Mononuclear cell (primary cell): ENCODE data around the gene TBL1X. TPM values are rescaled to one million over a fixed set of nuclear protein-coding genes. Genes with fewer than 3 reads are reported as not detected.

Experiments
- H3K27me3 ChIP-seq: 2 replicates; pipeline ENCODE4 v1.6.0; 2011; ENCODE audit warnings: low read length, control low read depth; ENCODE audit not compliant: insufficient read depth
- H3K4me1 ChIP-seq: 2 replicates; pipeline ENCODE4 v1.5.1; 2011; ENCODE audit warnings: mild to moderate bottlenecking, low read length, control low read depth; ENCODE audit not compliant: insufficient read depth
- H3K4me3 ChIP-seq: 2 replicates; pipeline ENCODE4 v1.5.1; 2011; ENCODE audit warnings: mild to moderate bottlenecking, low read length, moderate library complexity
- H3K9me3 ChIP-seq: 2 replicates; pipeline ENCODE4 v1.5.1; 2011; ENCODE audit warnings: low read depth, mild to moderate bottlenecking, control low read depth, low read length
- total RNA-seq: library from RNA; depleted of rRNA; stranded (reverse); fragments of >200 nt; gene quantifications from one replicate; pipeline ENCODE4 v1.2.3, GENCODE V29; 2012

TBL1X gene
- total RNA-seq, 1 donor, result 21.0 TPM

DNA sequence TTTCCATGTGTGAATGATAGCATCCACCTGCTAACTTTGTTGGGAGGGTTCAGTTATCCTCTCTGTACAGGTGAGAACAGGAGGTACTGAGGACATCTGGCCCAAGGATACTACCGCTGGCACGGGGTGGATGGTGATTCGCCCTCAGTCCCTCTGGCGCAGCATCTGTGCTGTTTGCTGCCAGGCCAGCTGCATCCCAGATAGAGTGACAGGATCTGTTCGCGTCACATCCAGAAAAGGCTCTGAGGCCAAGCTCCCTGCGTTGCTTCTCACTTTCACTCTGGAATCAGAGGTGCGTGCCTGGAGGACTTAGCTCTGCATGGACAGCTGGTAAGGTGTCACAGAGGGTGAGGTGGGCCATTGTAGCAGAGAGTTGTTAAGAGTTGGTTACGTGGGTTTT is 95.4 kb downstream of the TBL1X start:
- Histone ChIP-seq H3K9me3 (no peaks in the 10 kb centered on the region), H3K27me3 (no peaks in the 10 kb centered on the region), H3K4me1 (no peaks in the 10 kb centered on the region)

DNA sequence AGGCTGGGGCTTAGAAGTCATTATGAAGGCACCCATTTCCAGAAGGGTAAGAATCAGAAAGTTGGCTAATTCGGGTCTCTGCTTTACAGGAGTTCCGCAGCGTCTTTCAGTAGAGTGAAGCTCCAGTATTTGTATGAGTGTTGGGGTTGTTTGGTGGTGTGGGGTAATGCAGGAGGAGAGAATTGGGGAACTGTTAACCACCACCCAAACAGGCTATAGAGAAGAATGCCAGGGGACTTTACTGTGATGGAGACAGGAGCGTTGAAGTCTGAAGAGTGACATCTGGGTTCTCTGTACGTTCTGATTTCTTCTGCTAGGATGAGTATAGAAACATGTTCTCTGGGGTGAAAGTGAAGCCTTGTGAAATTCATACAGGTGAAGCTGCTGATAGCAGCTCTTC is 96.3 kb downstream of the TBL1X start:
- no peak overlapping the region for H3K4me3 ChIP-seq
- H3K9me3 ChIP-seq, result no peaks in the 10 kb centered on the region
- H3K4me1 ChIP-seq, result peaks cover 4% of the 10 kb centered on the region
- H3K27me3 ChIP-seq, result no peaks in the 10 kb centered on the region

More for the DNA sequence above, 95.4 kb downstream of the TBL1X start:
- H3K4me3 ChIP-seq, result no peak overlapping the region

DNA sequence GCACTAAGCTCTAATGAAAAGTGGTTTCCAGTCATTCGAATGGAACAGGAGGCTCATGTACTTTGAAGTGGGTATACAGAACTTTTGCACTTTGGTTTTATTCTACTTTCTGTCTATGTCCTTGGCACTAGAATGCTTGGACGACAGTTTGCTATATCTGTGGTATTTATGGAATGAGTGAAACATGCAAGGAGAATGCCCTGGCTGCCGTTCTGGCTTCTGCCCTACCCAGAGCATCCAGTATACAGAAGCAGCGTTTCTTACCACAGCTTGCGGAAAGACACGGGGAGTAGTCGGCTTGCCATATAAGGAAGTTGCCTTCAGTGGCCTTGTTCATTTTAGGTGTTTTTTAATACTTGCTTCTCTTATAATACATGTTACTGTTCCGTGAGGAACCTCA is 98.0 kb downstream of the TBL1X start:
- Histone ChIP-seq H3K4me1 (peaks cover 20% of the 10 kb centered on the region), H3K4me3 (no peak overlapping the region), H3K27me3 (no peaks in the 10 kb centered on the region), H3K9me3 (no peaks in the 10 kb centered on the region)

DNA sequence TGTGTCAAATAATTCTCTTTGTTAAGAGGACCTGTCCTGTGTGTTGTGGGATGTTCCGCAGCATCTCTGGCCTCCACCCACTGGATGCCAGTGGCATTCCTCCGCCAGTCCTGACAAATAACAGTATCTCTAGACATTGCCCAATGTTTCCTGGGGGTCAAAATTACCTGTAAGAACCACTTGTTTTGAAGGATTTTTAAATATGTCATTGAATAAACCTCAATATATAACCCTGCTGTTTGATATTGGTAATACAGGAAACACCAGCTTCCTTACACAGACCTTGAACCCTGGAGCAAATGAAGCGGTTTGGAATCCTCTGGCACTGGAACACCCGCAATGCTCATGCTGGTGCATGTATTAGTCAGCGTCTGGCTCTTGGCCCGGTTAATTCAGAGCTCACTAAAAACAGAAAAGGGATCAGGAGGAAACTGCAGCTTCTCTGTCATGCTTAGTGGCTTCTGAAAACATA is 101.3 kb downstream of the TBL1X start:
- Histone ChIP-seq H3K9me3 (no peaks in the 10 kb centered on the region), H3K4me3 (no peak overlapping the region), H3K27me3 (no peaks in the 10 kb centered on the region), H3K4me1 (peaks cover 21% of the 10 kb centered on the region)

DNA sequence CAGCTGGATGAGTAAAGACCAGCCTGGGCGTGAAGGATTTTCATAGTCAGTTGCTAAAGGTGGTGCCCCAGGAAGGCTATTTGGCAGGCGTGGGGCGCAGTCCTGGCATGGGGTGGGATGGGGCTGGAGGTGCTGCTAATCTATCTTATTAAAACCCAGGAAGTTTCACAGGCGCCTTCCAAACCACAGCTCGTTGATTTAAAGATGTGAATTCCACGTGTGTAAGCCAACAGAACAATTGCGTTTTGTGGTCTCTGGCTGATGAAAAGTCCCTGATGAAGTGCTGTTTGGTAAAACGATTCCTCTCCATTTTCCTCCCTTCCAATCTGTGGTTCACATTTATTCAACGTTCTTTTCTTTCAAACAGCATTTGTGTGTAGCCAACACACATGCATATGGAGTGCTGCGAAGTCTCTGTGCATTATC is 105.0 kb downstream of the TBL1X start:
- Histone ChIP-seq H3K9me3 (no peaks in the 10 kb centered on the region), H3K27me3 (no peaks in the 10 kb centered on the region), H3K4me1 (peaks cover 21% of the 10 kb centered on the region), H3K4me3 (no peak overlapping the region)

DNA sequence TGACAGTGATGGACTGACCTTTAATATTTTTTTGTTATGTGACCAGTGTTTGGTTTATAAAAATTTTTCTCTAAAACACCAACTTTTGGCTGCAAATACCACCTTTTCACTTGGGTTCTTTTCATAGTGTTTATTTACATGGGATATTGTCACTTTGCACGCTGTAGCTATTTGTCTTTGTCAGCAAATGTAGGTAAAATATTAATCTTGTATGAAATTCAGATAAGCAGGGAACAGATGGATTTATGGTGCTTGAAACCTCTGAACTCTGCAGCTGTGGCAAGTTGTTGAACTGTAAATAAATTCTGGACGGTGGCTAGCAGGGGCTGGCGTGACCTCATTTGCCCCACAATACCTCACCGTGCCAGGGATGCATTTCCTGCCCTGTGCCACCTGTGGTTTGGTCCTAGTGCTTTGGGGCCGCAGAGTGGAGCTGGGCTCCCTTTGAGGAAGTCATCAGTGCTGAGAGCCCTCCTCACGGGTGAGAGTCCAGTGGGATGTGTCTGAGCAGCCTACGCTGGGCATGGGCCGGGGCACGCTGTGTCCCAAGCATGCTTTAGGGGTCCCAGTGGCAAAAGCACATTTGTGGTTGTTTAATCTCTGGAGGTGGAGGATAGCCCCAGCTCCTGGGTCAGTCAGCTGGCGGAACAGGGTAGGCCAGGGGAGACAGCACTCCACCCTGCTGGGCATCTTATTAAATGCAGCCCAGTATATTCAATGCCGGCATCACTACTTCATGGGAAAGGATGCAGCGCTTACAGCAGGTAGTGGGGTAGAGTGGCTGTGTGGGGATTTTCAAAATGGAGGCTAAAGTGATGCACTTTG is 108.6 kb downstream of the TBL1X start:
- no peaks in the 10 kb centered on the region for H3K4me1 ChIP-seq
- H3K4me3 ChIP-seq, result no peak overlapping the region
- H3K9me3 ChIP-seq, result no peaks in the 10 kb centered on the region
- no peaks in the 10 kb centered on the region for H3K27me3 ChIP-seq

DNA sequence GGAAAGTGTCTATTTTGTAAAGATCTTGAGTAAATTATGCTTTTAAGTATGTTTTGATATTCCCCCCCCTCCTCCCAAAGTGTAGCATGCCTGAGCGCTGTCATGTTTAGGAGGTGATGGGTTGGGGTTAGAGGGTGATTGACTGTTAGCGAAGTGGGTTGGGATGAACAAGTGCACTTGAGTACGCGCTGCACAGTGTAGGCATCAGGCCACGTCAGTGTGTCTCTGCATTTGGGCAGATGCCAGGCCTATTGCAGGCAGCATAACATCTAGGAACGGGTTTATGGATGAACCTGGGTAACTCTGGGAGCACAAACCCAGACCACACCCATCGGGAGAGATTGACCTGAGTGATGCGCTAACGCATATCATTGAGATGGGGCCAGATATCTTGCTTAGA is 111.2 kb downstream of the TBL1X start:
- Histone ChIP-seq H3K27me3 (no peaks in the 10 kb centered on the region), H3K4me3 (no peak overlapping the region), H3K9me3 (no peaks in the 10 kb centered on the region), H3K4me1 (no peaks in the 10 kb centered on the region)

DNA sequence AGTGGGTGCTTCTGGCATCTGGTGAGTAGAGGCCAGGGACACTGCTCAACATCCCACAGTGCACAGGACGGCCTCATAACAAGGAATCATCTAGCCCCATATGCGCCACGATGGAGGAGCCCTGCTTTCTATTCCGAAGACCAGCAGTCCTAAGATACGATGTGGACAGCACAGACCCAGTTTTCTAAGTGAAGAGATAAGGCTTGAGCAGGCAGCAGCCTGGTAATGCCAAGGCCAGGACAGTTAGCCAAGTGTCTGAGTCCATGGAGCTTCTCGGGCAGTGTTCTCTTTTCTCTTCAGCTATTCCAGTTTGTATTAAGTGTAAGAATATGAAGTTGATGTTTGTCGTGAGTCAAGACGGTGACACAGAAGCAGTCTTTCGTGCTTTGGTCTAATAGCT is 112.7 kb downstream of the TBL1X start:
- Histone ChIP-seq H3K9me3 (no peaks in the 10 kb centered on the region), H3K4me3 (no peak overlapping the region), H3K27me3 (no peaks in the 10 kb centered on the region), H3K4me1 (no peaks in the 10 kb centered on the region)

DNA sequence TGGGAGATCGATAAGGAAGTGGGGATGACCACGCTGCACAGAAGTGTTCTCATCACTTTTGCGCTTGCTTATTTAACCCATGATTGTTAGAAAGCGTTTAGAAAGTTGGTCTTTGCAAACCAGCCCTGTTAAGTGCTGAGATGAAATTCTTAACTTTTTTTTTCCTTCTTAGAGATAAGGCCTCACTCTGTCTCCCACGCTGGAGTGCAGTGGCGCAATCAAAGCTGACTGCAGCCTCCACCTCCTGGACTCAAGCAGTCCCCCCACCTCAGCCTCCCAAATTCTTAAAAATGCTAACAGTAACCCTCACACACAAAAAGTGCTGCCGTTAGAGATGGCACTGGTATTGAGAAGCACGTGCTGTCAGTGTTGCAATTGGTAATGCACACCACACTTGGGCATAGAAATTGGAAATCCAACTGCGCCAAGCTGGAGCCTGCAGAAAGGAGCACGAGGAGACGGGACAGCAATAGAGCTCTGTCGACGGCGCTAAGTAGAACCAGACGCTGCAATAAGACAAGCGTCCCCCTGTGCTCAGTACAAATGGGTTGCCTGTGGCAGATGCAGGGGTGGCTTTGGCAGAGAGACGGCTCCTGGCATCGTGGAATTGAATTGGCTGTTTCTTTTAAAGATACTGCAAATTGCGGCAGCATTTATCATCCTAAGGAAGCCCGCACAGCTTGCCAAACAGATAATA is 113.4 kb downstream of the TBL1X start:
- Histone ChIP-seq H3K4me3 (no peak overlapping the region), H3K4me1 (no peaks in the 10 kb centered on the region), H3K9me3 (no peaks in the 10 kb centered on the region), H3K27me3 (no peaks in the 10 kb centered on the region)

DNA sequence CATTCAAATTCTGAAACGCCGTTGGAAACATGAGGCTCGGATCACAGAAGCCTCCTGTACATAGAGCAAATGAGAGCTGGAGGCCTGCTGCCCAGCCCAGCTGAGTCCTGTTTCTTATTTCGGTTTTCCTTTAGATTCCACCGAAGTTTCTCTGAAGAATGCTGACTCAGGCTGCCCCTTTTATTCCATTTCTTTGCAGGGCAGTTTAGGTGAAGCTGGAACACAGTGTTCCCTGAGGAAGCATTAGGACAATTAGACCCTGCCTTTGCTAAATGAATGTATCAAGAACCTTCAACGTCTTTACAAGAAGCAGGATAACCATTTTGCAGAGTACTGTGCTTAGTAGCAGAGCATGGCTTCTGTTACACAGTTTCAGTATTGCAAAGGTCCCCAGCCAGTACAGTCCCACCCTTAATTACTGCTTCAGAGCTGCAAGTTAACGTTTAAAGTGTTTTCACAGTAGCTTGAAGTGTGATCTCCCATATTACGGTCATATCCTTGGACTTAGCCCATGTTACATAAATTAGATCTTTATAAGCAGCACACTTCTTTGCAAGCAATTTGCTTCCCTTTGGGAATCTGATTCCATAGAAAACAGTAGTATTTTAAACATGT is 117.0 kb downstream of the TBL1X start:
- Histone ChIP-seq H3K4me1 (peaks cover under 1% of the 10 kb centered on the region), H3K4me3 (no peak overlapping the region), H3K9me3 (no peaks in the 10 kb centered on the region), H3K27me3 (no peaks in the 10 kb centered on the region)

DNA sequence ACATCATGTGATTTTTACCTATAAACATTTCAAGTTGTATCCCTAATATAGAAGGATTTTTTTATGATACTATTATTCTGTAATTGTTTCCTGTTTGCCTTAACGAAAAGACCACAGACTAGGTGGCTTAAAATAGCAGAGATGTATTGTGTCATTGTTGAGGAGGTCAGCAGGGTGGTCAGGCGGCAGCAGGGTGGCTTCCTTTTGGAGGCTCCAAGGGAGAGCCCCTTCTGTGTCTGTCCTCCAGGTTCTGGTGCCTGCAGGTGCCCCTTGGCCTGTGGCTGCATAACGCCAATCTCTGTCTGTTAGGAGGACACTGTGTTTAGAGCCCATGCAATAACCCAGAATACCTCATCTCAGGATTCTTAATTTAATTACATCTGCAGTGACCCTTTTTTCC is 118.1 kb downstream of the TBL1X start:
- Histone ChIP-seq H3K9me3 (no peaks in the 10 kb centered on the region), H3K4me3 (no peak overlapping the region), H3K4me1 (peaks cover 4% of the 10 kb centered on the region), H3K27me3 (no peaks in the 10 kb centered on the region)

DNA sequence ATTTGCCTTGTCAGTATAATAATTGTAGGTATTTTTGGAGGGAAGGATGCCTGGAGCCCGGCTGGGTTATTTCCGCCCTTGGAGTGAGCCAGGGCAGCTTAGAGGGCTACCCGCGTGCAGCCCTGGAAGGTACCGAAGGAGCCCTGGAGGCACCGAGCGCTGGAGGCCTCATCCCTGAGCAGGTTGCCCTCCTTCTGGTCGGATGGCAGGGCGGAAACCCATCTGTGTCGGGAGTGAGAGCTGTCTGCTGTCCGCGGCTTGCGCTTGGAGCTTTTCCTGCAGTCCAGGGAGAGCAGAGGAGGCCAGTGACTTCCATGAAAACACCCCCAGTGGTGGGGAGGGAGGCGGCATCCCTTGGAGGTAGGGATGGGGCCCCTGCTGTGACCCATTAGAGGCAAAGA is 122.1 kb downstream of the TBL1X start:
- H3K4me1 ChIP-seq, result peaks cover 4% of the 10 kb centered on the region
- no peaks in the 10 kb centered on the region for H3K9me3 ChIP-seq
- no peak overlapping the region for H3K4me3 ChIP-seq
- H3K27me3 ChIP-seq, result no peaks in the 10 kb centered on the region

DNA sequence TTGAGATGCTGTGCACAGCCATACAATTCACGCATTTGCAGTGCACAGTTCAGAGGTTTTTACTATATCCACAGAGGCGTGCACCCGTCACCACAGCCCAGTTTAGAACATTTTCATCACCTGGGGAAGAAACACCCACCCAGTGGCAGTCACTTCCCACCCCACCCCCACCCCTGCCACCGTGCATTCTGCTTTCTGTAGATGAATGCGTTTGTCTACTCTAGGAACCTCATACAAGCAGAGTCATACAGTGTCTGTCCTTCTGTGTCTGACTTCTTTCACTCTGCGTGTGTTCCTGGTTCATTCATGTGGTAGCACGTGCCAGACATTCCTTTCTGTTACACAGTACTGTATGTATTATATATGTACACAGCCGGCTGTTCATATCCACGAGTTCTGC is 122.8 kb downstream of the TBL1X start:
- H3K4me1 ChIP-seq, result peaks cover 4% of the 10 kb centered on the region
- H3K4me3 ChIP-seq, result no peak overlapping the region
- H3K9me3 ChIP-seq, result no peaks in the 10 kb centered on the region
- no peaks in the 10 kb centered on the region for H3K27me3 ChIP-seq

DNA sequence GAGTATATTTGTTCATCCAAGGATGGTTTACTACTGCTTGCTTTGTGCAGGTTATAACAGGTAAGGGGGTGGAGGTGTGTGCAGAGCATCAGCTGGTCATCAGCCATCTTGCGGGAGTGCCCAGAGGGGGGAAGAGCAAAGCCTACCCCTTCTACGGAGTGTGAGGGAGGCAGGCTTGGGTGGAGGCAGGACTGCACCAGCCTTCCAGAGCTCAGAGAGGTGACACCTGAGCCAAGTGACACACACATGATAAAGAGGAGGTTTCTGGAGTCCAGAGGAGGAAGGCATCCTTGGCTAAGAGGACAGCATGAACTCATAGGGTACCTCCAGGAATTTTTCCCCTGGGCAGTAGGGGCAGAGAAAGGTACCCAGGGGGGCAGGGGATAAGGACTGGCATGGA is 126.6 kb downstream of the TBL1X start:
- no peaks in the 10 kb centered on the region for H3K9me3 ChIP-seq
- H3K4me3 ChIP-seq, result no peak overlapping the region
- H3K27me3 ChIP-seq, result no peaks in the 10 kb centered on the region
- H3K4me1 ChIP-seq, result peaks cover 4% of the 10 kb centered on the region

DNA sequence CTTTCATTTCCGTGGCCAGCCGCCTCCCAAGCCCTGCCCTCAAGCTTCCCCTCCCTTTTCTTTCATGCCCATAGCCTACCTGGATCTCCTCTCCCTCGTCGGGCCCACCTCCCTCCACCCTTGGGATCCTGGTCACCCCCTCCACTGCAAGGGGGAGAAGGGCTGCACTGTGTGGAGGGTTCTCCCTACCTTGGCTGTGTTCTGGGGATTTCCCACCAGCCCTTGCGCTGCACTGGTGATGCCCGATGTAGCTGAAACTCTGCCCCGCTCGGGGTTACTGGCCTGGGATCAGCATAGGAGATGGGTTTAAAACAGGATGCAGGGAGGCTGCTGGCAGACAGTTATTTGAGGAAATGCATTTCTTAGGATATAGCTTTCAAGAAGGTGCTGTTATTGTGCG is 128.9 kb downstream of the TBL1X start:
- H3K4me1 ChIP-seq, result no peaks in the 10 kb centered on the region
- no peak overlapping the region for H3K4me3 ChIP-seq
- H3K9me3 ChIP-seq, result no peaks in the 10 kb centered on the region

More for the DNA sequence above, 128.9 kb downstream of the TBL1X start:
- no peaks in the 10 kb centered on the region for H3K27me3 ChIP-seq
